TTC549 (cell line): Measurements from ENCODE around the gene TRO.

Experiments used
- FAIRE-seq: peaks from 2 replicates; lab custom pipeline; 2012; peaks lifted over from hg19 to GRCh38; lab: Jason Lieb, UNC

The TRO gene

GRCh38 chrX:54920610-54921426 lies at the start of gene TRO:
Gene TRO, plus strand, starts transcription at chrX:54920824. Its CDS starts 1,423 bp downstream, at chrX:54922247.
- no peak for FAIRE-seq

DNA sequence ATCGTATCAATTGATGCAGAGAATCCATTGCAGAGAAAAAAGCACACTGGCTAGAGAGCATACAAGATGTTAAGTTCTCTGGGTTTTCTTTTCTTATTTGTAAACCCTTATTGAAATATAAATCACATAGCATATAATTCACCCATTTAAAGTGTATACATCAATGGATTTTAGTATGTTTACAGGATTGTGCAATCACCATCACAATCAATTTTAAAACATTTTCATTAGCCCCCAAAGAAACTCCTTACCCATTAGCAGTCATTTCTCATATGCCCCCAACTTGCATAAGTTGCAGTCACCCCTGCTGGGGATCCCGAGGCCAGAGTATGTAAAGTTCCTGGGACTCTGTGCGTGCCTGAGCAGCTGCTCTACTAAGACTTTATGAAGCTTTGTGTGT lies 34.9 kb upstream of the TRO start:
- FAIRE-seq, result no peak

GRCh38 chrX:54891573-54891972 lies 29.1 kb upstream of the TRO start:
- FAIRE-seq, result no peak

- FAIRE-seq, result no peak
Observed at GRCh38 chrX:54894159-54894558, 26.5 kb upstream of the TRO start.

- no peak for FAIRE-seq
Observed at GRCh38 chrX:54909941-54910340, 10.7 kb upstream of the TRO start.

DNA sequence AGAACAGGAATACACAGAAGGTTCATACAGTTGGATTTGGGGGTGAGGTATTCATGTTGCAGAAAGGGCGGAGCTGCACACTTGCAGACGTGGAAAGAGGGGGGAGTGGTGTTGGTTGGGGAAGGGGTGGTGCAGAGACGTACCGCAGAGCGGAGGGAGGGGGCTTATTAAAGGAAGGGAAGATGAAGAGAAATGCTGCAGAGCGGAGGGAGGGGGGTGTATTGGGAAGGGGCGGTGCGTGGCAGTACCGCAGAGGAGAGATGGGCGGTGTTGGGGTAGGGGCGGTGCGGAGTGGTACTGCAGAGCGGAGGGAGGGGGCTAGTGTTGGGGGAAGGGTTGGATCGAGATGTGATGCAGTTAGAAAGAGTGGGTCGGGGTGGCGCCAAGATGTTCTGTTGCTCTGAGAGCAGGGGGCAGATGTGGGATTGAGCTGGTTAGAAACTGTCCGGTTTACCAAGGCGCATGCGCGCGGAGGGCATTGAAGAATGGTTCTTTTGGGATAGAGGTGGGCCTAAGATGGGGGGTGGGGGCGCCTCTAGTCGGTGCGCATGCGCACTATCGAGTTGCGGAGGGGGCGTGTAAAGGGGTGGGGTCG lies 900 bp downstream of the TRO start:
- no peak for FAIRE-seq

DNA sequence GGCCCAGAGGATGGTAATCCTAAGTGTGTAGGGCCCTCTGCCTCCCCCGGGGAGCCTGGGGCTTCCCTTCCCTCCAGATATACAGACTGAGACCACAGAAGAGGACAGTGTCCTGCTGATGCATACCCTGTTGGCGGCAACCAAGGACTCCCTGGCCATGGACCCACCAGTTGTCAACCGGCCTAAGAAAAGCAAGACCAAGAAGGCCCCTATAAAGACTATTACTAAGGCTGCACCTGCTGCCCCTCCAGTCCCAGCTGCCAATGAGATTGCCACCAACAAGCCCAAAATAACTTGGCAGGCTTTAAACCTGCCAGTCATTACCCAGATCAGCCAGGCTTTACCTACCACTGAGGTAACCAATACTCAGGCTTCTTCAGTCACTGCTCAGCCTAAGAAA lies 1.9 kb downstream of the TRO start:
- no peak for FAIRE-seq

GRCh38 chrX:54923376-54923775 lies 2.8 kb downstream of the TRO start:
- FAIRE-seq, result no peak

DNA sequence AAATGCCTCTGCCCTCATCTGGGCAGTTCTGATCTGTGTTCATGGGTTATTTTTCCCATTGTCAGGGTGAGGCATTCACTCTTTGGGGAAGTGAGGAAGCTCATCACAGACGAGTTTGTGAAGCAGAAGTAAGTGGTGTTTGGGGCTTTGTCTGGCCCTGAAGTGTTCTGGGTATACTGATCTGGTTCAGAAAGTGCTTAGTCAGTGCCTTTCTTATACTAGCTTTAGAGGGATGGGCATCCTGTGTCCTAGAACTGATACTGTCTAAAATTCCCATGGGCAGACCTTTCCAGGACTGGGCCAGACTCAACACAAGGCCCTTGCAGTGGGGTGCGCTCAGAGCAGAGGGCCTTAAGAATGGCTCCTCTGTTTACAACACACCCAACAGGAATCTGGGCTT lies 6.4 kb downstream of the TRO start:
- FAIRE-seq, result no peak

GRCh38 chrX:54928876-54929275 lies 8.3 kb downstream of the TRO start:
- FAIRE-seq, result no peak

GRCh38 chrX:54930291-54931049 lies 9.8 kb downstream of the TRO start:
- FAIRE-seq, result no peak

DNA sequence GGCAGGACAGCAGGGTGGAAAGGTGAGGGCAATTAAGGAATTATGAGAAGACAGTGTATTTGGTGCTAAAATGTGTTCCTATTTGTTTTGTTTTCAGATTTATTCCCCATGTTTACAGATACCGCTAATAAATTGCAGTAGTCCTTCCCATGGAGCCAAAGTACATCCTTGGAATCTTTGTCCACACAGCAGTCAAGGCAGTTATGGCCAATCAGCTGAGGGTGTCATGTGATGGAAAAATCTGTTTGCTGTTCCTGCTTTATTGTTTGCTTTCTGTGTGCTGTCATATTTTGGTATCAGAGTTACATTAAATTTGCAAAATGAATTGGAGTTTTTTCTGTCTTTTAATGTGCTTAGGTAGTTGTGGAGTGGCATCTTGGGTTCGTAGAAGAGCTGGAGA lies 10.5 kb downstream of the TRO start:
- no peak for FAIRE-seq

DNA sequence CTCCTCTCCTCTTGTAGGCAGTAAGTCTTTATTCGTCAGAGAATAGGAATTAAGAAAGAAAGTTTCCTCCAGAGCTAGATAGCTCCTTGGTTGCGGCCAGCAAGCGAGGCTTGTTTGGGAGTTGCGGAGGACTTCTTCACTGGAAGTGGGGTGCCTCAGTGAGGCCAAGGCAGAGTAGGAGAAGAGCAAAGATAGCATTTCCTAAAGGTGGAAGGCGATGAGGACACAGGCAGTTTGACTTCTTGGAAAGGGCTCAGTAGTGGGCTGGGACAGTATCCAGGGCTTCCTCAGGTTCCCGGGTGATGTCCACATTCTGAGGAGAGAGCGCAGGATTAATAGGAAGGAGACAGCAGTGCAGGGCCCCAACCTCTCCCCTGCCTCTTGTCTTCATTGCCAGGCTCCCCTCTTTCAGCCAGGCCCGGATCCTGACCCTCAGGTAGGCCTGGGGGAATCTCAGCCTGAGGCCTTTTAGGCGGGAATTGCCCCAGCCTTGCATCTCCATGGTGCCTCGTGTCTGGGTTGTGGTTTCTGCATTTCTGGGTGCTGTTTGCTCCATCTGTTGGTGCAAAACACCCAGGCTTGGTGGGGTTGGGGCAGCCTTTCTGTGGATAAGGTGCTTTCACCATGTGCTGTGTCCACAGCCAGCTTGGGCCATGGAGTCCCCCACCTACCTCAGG lies 12.7 kb downstream of the TRO start:
- no peak for FAIRE-seq

GRCh38 chrX:54934058-54934457 lies 13.4 kb downstream of the TRO start:
- FAIRE-seq, result no peak

DNA sequence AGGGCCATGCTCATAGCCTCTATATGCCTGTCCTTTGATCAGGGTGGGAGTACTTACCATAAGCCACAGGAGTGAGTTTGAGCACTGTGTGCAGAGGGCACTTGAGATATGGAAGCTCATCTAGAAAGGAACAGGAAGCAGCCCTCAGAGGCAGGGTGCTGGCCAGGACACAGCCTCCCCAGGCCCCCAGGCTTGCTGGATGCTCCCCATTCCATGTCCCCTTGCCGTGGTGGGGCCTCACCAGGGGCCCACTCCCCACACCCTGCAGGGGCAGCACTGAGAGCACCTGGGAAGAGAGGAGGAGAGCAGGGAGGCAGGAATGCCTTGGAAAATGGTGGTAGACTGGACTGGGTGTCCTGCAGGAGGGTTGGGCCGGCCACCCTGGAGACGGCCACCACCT lies 14.3 kb downstream of the TRO start:
- no peak for FAIRE-seq

DNA sequence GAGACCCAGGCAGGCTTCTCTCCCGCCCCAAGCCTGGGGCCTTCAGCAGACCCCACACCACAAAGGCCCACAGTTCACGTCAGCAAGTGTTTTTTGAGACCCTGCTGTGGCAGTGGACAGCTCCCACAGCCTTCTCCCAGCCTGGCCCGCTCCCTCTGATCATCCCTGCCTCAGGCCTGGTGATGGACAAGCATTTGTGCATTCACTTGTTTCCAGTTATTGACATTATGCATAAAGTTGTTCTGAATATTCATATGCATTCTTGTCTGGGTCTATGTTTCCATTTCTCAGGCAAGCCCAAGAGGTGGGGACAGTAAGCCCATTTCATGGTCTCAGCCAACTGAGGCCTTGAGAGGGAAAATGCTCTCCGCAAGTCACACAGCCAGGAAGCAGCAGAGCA lies 14.7 kb downstream of the TRO start:
- no peak for FAIRE-seq

GRCh38 chrX:54937416-54937815 lies 16.8 kb downstream of the TRO start:
- no peak for FAIRE-seq

DNA sequence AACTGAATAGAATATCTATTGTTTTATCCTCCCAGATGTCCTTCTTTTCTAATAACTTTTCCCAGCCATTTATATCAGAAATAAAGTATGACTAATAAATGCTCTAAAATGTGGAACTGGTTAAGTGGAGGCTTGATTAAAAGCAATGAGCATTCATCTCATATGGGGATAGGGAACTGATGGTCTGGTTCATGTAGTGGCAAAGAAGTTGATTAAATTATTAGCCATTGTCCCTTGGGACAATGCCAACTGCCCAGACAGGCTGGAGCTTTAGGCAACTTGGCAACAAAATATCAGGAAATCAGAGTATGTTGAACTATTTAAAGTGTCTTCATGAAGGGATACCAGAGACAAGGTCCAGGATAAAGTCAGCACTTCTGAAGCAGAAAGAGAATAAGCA lies 24.2 kb downstream of the TRO start:
- FAIRE-seq, result no peak

- FAIRE-seq, result no peak
Observed at GRCh38 chrX:54945224-54945623, 24.6 kb downstream of the TRO start.

GRCh38 chrX:54950730-54951375 lies 30.2 kb downstream of the TRO start:
- no peak for FAIRE-seq

DNA sequence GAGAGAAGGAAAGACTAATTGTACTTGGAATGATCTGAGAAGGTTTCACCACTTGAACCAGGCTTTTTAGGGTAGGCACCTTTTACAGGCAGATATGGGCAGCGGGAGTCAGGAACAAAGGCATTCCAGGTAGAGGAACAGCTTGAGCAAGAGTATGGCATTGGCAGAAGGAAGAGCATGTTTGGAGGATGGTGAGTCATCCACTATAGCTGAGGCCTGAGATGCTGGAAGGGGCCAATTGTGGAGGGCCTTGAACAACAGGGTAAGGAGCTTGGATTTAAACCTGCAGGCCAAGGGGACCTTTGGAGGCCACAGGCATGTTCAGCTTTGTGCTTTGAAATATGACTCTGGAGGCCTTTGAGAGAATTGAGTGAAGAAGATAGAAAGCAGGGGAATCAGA lies 41.1 kb downstream of the TRO start:
- FAIRE-seq, result no peak

DNA sequence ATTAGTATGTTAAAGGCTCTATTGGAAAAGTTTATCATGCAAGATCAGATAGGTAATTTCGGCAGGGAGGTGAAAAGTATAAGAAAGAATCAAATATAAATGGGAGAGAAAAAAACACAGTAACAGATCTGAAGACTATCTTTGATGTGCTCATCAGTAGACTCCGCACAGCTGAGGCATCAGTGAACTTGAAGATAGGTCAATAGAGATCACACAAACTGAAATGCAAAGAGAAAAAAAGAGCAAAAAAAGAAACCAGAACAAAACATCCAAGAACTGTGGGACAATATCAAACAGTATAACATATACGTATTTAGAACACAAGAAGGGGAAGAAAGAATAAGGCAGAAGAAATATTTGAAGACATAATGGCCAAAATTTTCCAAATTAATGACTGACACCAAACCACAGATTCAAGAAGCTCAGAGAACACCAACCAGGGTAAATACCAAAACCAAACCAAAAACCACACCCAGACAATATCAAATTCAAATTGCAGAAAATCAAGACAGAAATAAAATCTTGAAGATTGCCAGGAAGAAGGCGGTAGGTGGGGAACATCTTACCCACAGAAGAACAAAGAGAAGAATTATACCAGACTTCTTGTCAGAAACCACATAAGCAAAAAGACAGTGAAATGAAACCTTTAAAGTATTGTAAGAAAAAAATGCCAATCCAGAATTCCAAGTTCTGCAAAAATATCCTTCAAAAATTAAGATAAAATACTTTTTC lies 44.3 kb downstream of the TRO start:
- FAIRE-seq, result no peak
